ENCODE results near the gene ANKRD34A.

Gene ANKRD34A

DNA sequence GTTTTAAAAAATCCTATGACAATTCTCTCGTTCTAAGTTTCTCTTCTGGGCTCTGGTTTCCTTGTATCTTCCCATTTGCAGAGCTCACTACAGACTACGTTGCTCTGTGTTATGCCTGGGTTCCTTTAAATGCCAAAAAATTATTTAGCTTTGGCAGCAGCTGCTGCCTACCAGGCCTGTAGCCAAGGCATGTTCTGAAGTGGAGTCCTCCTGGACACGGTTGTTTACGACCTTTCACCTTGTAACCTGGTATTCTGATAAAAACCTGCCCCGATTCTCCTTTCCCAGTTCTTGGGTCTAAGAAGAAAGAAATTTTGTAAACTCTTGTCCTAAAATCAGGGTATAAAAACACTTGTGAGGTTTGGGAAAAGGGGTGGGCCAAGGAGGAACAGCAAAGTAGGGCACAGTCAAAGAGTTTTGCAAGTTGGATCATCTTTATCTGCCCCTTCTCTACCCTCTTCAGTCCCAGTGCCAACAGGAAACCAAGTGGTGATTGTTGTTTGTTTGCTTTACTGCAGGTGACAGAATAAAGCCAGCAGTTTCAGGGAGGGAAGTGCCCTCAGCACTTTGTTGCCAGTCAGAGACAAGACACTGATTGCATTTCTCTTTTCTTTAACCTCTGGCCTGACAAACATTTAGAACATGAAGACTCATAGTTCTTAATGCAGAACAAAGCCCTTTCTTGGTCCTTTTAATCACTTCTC lies 35.1 kb upstream of the ANKRD34A start:
- TF ChIP-seq, protein P1, sequence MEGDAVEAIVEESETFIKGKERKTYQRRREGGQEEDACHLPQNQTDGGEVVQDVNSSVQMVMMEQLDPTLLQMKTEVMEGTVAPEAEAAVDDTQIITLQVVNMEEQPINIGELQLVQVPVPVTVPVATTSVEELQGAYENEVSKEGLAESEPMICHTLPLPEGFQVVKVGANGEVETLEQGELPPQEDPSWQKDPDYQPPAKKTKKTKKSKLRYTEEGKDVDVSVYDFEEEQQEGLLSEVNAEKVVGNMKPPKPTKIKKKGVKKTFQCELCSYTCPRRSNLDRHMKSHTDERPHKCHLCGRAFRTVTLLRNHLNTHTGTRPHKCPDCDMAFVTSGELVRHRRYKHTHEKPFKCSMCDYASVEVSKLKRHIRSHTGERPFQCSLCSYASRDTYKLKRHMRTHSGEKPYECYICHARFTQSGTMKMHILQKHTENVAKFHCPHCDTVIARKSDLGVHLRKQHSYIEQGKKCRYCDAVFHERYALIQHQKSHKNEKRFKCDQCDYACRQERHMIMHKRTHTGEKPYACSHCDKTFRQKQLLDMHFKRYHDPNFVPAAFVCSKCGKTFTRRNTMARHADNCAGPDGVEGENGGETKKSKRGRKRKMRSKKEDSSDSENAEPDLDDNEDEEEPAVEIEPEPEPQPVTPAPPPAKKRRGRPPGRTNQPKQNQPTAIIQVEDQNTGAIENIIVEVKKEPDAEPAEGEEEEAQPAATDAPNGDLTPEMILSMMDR (IDR thresholded peaks at IDR 0.05; ENCODE audit: insufficient read depth, low read depth, low read length, missing control alignments), result no peak
- no peak overlapping the region for H3K4me3 ChIP-seq (ENCODE audit: low read depth, low read length)
- peak; percentile 18 for DNase-seq (ENCODE audit: low read depth)

DNA sequence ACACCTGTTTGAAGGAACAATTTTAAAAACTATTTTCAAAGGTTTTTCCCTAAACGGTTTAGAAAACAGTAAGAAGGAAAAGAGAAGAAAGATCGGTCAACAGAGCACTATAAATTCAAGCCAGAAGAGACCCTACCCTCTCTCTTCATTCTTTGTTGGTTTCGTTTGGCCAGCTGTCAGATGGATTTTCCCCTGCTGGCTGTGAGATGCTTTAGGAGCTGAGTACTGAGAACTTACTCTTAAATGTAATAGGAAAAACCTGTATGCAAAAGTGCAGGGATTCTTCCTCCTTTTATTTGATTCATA lies 33.3 kb upstream of the ANKRD34A start:
- peak overlapping the region; percentile 64; the same call in 1 of the 2 replicates for H3K4me3 ChIP-seq (ENCODE audit: low read depth, low read length)
- TF ChIP-seq, protein P1 (IDR thresholded peaks at IDR 0.05; ENCODE audit: insufficient read depth, low read depth, low read length, missing control alignments), result no peak
- no peak for DNase-seq (ENCODE audit: low read depth)

DNA sequence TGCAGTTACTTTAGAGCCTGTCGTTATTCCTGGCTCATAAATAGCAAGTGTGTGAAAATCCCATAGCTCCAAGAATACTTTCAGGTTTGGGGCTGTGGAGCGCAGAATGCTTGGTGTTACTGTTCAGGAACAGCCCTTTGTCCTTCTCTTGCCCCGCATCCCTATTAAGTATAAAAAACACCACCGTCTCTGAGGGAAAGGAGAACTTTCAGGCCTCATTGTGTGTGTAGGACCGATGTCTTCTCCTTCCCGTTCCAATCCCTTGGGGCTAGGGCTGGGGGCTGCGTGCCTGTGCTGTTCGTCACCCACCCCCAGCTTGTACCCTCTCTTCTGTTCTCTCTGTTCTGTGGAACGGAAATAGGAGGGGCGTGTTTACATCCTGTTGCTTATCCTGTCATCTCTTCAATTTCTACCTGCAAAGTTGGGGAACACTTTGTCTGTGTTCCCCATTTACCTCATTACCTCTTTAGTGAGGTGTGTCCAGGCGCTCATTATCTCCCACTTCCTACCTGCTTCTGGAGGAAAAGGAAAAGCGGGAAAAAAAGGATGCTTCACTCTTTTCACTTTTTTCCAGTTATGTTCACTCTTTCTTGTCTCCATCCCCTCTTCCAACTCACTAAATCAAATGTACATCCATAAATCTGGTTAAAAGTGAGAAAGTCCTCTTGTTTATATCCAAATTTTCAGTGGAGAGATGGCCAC lies 32.8 kb upstream of the ANKRD34A start:
- TF ChIP-seq, protein P1 (IDR thresholded peaks at IDR 0.05; ENCODE audit: insufficient read depth, low read depth, low read length, missing control alignments), result no peak
- DNase-seq (ENCODE audit: low read depth), result peak; percentile 50
- H3K4me3 ChIP-seq (ENCODE audit: low read depth, low read length), result peak overlapping the region; percentile 64

DNA sequence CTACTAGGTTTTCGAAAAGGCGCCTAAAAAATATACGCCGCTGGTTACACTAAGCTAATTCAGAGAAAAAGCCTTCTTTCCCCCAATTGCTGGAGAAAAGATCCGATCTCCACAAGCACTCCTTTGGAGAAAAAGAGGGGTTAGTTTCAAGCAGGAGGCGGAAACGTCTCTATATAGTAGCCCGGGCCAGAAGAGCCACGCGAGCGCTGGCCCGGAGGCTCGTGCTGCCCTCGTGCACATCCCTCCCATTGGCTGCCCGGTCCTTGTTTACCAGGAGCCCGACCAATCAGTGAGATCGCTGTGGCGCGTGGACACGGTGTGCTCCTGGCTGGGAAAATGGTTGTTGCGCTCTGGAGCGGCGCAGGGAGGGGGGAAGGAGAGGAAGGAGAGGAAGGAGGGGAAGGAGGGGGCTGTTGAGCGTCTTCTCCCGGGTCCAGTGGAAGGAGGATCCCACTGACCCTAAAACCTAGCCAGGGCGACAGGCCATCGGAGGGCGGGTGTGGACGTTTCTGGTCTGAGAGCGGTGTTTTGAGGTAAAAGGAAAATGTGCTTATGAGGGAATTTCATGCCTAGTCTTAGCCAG lies 32.1 kb upstream of the ANKRD34A start, which contains the start of gene TXNIP:
TSS of gene TXNIP (minus strand) at position 147 of the 583 bp plus-strand sequence. CDS start 313 bp downstream, outside the sequence.
- TF ChIP-seq, protein P1 (IDR thresholded peaks at IDR 0.05; ENCODE audit: insufficient read depth, low read depth, low read length, missing control alignments), result no peak
- DNase-seq (ENCODE audit: low read depth), result peak; percentile 92
- peak within 1 kb of the TSS; percentile 64 for H3K4me3 ChIP-seq (ENCODE audit: low read depth, low read length)

DNA sequence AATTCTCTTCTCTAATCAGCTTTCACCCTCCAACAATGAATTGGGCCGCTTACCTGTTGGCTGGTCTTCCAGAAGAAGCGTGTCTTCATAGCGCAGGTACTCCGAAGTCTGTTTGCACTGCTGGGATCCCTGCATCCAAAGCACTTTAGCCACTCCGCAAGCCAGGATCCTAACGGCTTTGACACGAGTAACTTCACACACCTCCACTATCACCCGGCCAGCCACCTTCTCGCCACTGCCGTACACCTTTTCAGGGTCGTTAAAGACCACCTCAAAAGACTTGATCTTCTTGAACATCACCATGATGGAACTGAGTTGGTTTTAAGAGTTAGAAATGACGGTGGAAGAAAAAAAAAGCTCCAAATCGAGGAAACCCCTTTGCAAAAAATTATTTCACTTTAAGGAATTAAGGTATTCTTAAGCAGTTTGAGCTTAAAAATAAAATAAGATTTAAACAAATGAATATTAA lies 31.6 kb upstream of the ANKRD34A start:
- peak overlapping the region; percentile 64 for H3K4me3 ChIP-seq (ENCODE audit: low read depth, low read length)
- TF ChIP-seq, protein P1 (IDR thresholded peaks at IDR 0.05; ENCODE audit: insufficient read depth, low read depth, low read length, missing control alignments), result no peak
- no peak for DNase-seq (ENCODE audit: low read depth)

GRCh38 chr1:145995148-145995881 lies 30.9 kb upstream of the ANKRD34A start:
- TF ChIP-seq, protein P1 (IDR thresholded peaks at IDR 0.05; ENCODE audit: insufficient read depth, low read depth, low read length, missing control alignments), result no peak
- no peak for DNase-seq (ENCODE audit: low read depth)
- peak overlapping the region; percentile 64 for H3K4me3 ChIP-seq (ENCODE audit: low read depth, low read length)

Data from GM12865 (cell line).